ENCODE measurements around the gene MTCL1. TPM values are rescaled to one million over a fixed set of nuclear protein-coding genes. Genes with fewer than 3 reads are reported as not detected.

The MTCL1 gene
- polyA plus RNA-seq (2013, experiment 1 of 2) = 8.9 TPM
- 8.7 TPM for polyA plus RNA-seq (2013, experiment 2 of 2)

GRCh38 chr18:8705238-8705960 lies at the start of gene MTCL1:
MTCL1 (plus strand) TSS chr18:8705556; CDS start chr18:8705661, 105 bp downstream.
- no peak for DNase-seq (ENCODE audit: low spot score)
- H2BK12ac ChIP-seq (ENCODE audit: low read length) = no peak within 1 kb of the TSS
- peaks cover 0 to 23% (median 12%) of the 10 kb centered on the region in 3 experiments for H3K27me3 ChIP-seq (ENCODE audit: control insufficient read depth in 3 of 3, insufficient read depth in 3 of 3, low read depth in 1 of 3, low read length in 3 of 3)
- H3K18ac ChIP-seq (ENCODE audit: low read length) = peak within 1 kb of the TSS; percentile 99
- H4K91ac ChIP-seq (ENCODE audit: low read depth, low read length, poor library complexity) = no peak within 1 kb of the TSS
- peak within 1 kb of the TSS; percentile 71 for H3K14ac ChIP-seq (ENCODE audit: low read length)
- H2AK5ac ChIP-seq (ENCODE audit: low read depth, low read length) = peak within 1 kb of the TSS; percentile 63
- H3K4me1 ChIP-seq (ENCODE audit: control insufficient read depth in 2 of 2, insufficient read depth in 1 of 2, low read depth in 1 of 2, low read length in 2 of 2) = peaks cover 6 to 10% of the 10 kb centered on the region in 2 donors
- no peak within 1 kb of the TSS for H2BK120ac ChIP-seq (ENCODE audit: low read depth, low read length)
- H3K4ac ChIP-seq (ENCODE audit: low read length) = no peak within 1 kb of the TSS
- peak within 1 kb of the TSS; percentile 99 for H2AFZ ChIP-seq (ENCODE audit: low read length)
- no peak within 1 kb of the TSS for H3K27ac ChIP-seq (replicated peaks; ENCODE audit: low read length)
- peak within 1 kb of the TSS; percentile 91 for H3K9ac ChIP-seq (ENCODE audit: low read depth, low read length, poor library complexity)
- H3K79me1 ChIP-seq (ENCODE audit: low read depth, low read length) = peaks cover 1% of the 10 kb centered on the region
- peak within 1 kb of the TSS; percentile 93 for H3K23ac ChIP-seq (ENCODE audit: low read depth, low read length, poor library complexity)
- H4K8ac ChIP-seq (ENCODE audit: low read depth, low read length) = no peak within 1 kb of the TSS
- peak within 1 kb of the TSS; percentile 70 to 92 for H3K4me3 ChIP-seq (ENCODE audit: low read length in 2 of 2)
- H2BK5ac ChIP-seq (ENCODE audit: low read length) = peak within 1 kb of the TSS; percentile 39
- WGBS, 2 donors (ENCODE audit: extremely low coverage in 2 of 2, insufficient read length in 2 of 2, insufficient replicate concordance in 1 of 2) = no CpG with 5 or more reads among the region's 123 CpGs
- peak within 1 kb of the TSS; percentile 95 for H3K4me2 ChIP-seq (ENCODE audit: insufficient read depth, low read length, poor library complexity, severe bottlenecking)
- H3K36me3 ChIP-seq (replicated peaks in 1 of 2; ENCODE audit: control insufficient read depth in 2 of 2, insufficient read depth in 2 of 2, low read length in 2 of 2) = no peaks in the 10 kb centered on the region
- H3K9me3 ChIP-seq (replicated peaks in 1 of 2; ENCODE audit: control insufficient read depth in 2 of 2, insufficient read depth in 1 of 2, low read depth in 1 of 2, low read length in 2 of 2) = no peaks in the 10 kb centered on the region
- H2BK15ac ChIP-seq (ENCODE audit: low read length) = peak within 1 kb of the TSS; percentile 49

- Histone ChIP-seq H3K79me1 (ENCODE audit: low read depth, low read length) (no peaks in the 10 kb centered on the region), H2BK15ac (ENCODE audit: low read length) (no peak overlapping the region), H2BK12ac (ENCODE audit: low read length) (no peak overlapping the region), H3K9me3 (replicated peaks in 1 of 2; ENCODE audit: control insufficient read depth in 2 of 2, insufficient read depth in 1 of 2, low read depth in 1 of 2, low read length in 2 of 2) (no peaks in the 10 kb centered on the region), H3K9ac (ENCODE audit: low read depth, low read length, poor library complexity) (no peak overlapping the region), H3K4ac (ENCODE audit: low read length) (no peak overlapping the region), H3K4me3 (ENCODE audit: low read length in 2 of 2) (no peak overlapping the region), H2BK5ac (ENCODE audit: low read length) (no peak overlapping the region), H3K27ac (replicated peaks; ENCODE audit: low read length) (no peak overlapping the region), H3K23ac (ENCODE audit: low read depth, low read length, poor library complexity) (no peak overlapping the region), H4K91ac (ENCODE audit: low read depth, low read length, poor library complexity) (no peak overlapping the region), H3K27me3 (ENCODE audit: control insufficient read depth in 3 of 3, insufficient read depth in 3 of 3, low read depth in 1 of 3, low read length in 3 of 3) (no peaks in the 10 kb centered on the region), H3K4me1 (ENCODE audit: control insufficient read depth in 2 of 2, insufficient read depth in 1 of 2, low read depth in 1 of 2, low read length in 2 of 2) (peaks cover 3 to 14% of the 10 kb centered on the region in 2 donors), H2AK5ac (ENCODE audit: low read depth, low read length) (no peak overlapping the region), H3K14ac (ENCODE audit: low read length) (no peak overlapping the region), H3K18ac (ENCODE audit: low read length) (no peak overlapping the region), H3K36me3 (replicated peaks in 1 of 2; ENCODE audit: control insufficient read depth in 2 of 2, insufficient read depth in 2 of 2, low read length in 2 of 2) (no peaks in the 10 kb centered on the region), H2AFZ (ENCODE audit: low read length) (no peak overlapping the region), H4K8ac (ENCODE audit: low read depth, low read length) (no peak overlapping the region), H3K4me2 (ENCODE audit: insufficient read depth, low read length, poor library complexity, severe bottlenecking) (no peak overlapping the region), H2BK120ac (ENCODE audit: low read depth, low read length) (no peak overlapping the region)
- no peak for DNase-seq (ENCODE audit: low spot score)
- no CpG with 5 or more reads among the region's 6 CpGs for WGBS, 2 donors (ENCODE audit: extremely low coverage in 2 of 2, insufficient read length in 2 of 2, insufficient replicate concordance in 1 of 2)
Observed at GRCh38 chr18:8656232-8656631, 49.1 kb upstream of the MTCL1 start.

GRCh38 chr18:8657050-8657820 lies 48.1 kb upstream of the MTCL1 start:
- no peak overlapping the region for H4K8ac ChIP-seq (ENCODE audit: low read depth, low read length)
- no peak overlapping the region for H3K14ac ChIP-seq (ENCODE audit: low read length)
- no peak for DNase-seq (ENCODE audit: low spot score)
- H4K91ac ChIP-seq (ENCODE audit: low read depth, low read length, poor library complexity) = no peak overlapping the region
- no CpG with 5 or more reads among the region's 14 CpGs for WGBS, 2 donors (ENCODE audit: extremely low coverage in 2 of 2, insufficient read length in 2 of 2, insufficient replicate concordance in 1 of 2)
- no peak overlapping the region for H2BK15ac ChIP-seq (ENCODE audit: low read length)
- H3K4ac ChIP-seq (ENCODE audit: low read length) = no peak overlapping the region
- no peak overlapping the region for H2BK5ac ChIP-seq (ENCODE audit: low read length)
- H2BK12ac ChIP-seq (ENCODE audit: low read length) = no peak overlapping the region
- H3K23ac ChIP-seq (ENCODE audit: low read depth, low read length, poor library complexity) = no peak overlapping the region
- no peak overlapping the region for H2BK120ac ChIP-seq (ENCODE audit: low read depth, low read length)
- H3K79me1 ChIP-seq (ENCODE audit: low read depth, low read length) = no peaks in the 10 kb centered on the region
- no peak overlapping the region for H3K27ac ChIP-seq (replicated peaks; ENCODE audit: low read length)
- no peaks in the 10 kb centered on the region for H3K27me3 ChIP-seq (ENCODE audit: control insufficient read depth in 3 of 3, insufficient read depth in 3 of 3, low read depth in 1 of 3, low read length in 3 of 3)
- H3K9ac ChIP-seq (ENCODE audit: low read depth, low read length, poor library complexity) = no peak overlapping the region
- H3K36me3 ChIP-seq (replicated peaks in 1 of 2; ENCODE audit: control insufficient read depth in 2 of 2, insufficient read depth in 2 of 2, low read length in 2 of 2) = no peaks in the 10 kb centered on the region
- no peaks in the 10 kb centered on the region for H3K9me3 ChIP-seq (replicated peaks in 1 of 2; ENCODE audit: control insufficient read depth in 2 of 2, insufficient read depth in 1 of 2, low read depth in 1 of 2, low read length in 2 of 2)
- H2AK5ac ChIP-seq (ENCODE audit: low read depth, low read length) = no peak overlapping the region
- H3K4me1 ChIP-seq (ENCODE audit: control insufficient read depth in 2 of 2, insufficient read depth in 1 of 2, low read depth in 1 of 2, low read length in 2 of 2) = peaks cover 5 to 25% of the 10 kb centered on the region in 2 donors
- H2AFZ ChIP-seq (ENCODE audit: low read length) = no peak overlapping the region
- no peak overlapping the region for H3K4me2 ChIP-seq (ENCODE audit: insufficient read depth, low read length, poor library complexity, severe bottlenecking)
- no peak overlapping the region for H3K18ac ChIP-seq (ENCODE audit: low read length)
- no peak overlapping the region for H3K4me3 ChIP-seq (ENCODE audit: low read length in 2 of 2)

GRCh38 chr18:8657873-8658470 lies 47.4 kb upstream of the MTCL1 start:
- Histone ChIP-seq H3K23ac (ENCODE audit: low read depth, low read length, poor library complexity) (no peak overlapping the region), H2BK15ac (ENCODE audit: low read length) (no peak overlapping the region), H3K4me2 (ENCODE audit: insufficient read depth, low read length, poor library complexity, severe bottlenecking) (no peak overlapping the region), H3K36me3 (replicated peaks in 1 of 2; ENCODE audit: control insufficient read depth in 2 of 2, insufficient read depth in 2 of 2, low read length in 2 of 2) (no peaks in the 10 kb centered on the region), H3K4me1 (ENCODE audit: control insufficient read depth in 2 of 2, insufficient read depth in 1 of 2, low read depth in 1 of 2, low read length in 2 of 2) (peaks cover 13 to 32% of the 10 kb centered on the region in 2 donors), H3K27ac (replicated peaks; ENCODE audit: low read length) (no peak overlapping the region), H4K8ac (ENCODE audit: low read depth, low read length) (no peak overlapping the region), H2AFZ (ENCODE audit: low read length) (no peak overlapping the region), H2AK5ac (ENCODE audit: low read depth, low read length) (no peak overlapping the region), H3K18ac (ENCODE audit: low read length) (no peak overlapping the region), H3K27me3 (ENCODE audit: control insufficient read depth in 3 of 3, insufficient read depth in 3 of 3, low read depth in 1 of 3, low read length in 3 of 3) (no peaks in the 10 kb centered on the region), H3K9me3 (replicated peaks in 1 of 2; ENCODE audit: control insufficient read depth in 2 of 2, insufficient read depth in 1 of 2, low read depth in 1 of 2, low read length in 2 of 2) (no peaks in the 10 kb centered on the region), H3K4me3 (ENCODE audit: low read length in 2 of 2) (no peak overlapping the region), H2BK120ac (ENCODE audit: low read depth, low read length) (no peak overlapping the region), H3K14ac (ENCODE audit: low read length) (peak overlapping the region; percentile 28), H3K4ac (ENCODE audit: low read length) (no peak overlapping the region), H2BK12ac (ENCODE audit: low read length) (no peak overlapping the region), H3K79me1 (ENCODE audit: low read depth, low read length) (no peaks in the 10 kb centered on the region), H4K91ac (ENCODE audit: low read depth, low read length, poor library complexity) (no peak overlapping the region), H2BK5ac (ENCODE audit: low read length) (no peak overlapping the region), H3K9ac (ENCODE audit: low read depth, low read length, poor library complexity) (no peak overlapping the region)
- WGBS, 2 donors (ENCODE audit: extremely low coverage in 2 of 2, insufficient read length in 2 of 2, insufficient replicate concordance in 1 of 2) = no CpG with 5 or more reads among the region's 14 CpGs
- peak; percentile 23 for DNase-seq (ENCODE audit: low spot score)

Measured in neuronal stem cell (in vitro differentiated cells).